Ascending aorta (tissue), 2 donors: ENCODE measurements around the gene METTL3. TPM values are rescaled to one million over a fixed set of nuclear protein-coding genes. Genes with fewer than 3 reads are reported as not detected.
A peak's percentile ranks its signal among the peaks of the same experiment; 100 is the strongest.

ENCODE experiments used
- DNase-seq, 2 donors: peaks; one replicate each; pipeline ENCODE4 v3.0.0-alpha.2; 2019; ENCODE audit warnings: low spot score in 2 of 2
- H3K27ac ChIP-seq, 2 donors: fragments of 200-600 bp; sonication (generic); one replicate each; pipeline ENCODE4 v1.5.1; 2016 to 2017; ENCODE audit warnings: mild to moderate bottlenecking in 1 of 2
- H3K27me3 ChIP-seq: fragments of 200-600 bp; sonication (generic); one replicate; pipeline ENCODE4 v1.5.1; 2017
- H3K36me3 ChIP-seq, 2 donors: fragments of 200-600 bp; sonication (generic); one replicate each; pipeline ENCODE4 v1.5.1; 2016
- H3K4me1 ChIP-seq, 2 donors: fragments of 200-600 bp; sonication (generic); one replicate each; pipeline ENCODE4 v1.5.1; 2016 to 2017; ENCODE audit warnings: mild to moderate bottlenecking in 1 of 2
- H3K4me3 ChIP-seq, 2 donors: fragments of 200-600 bp; sonication (generic); one replicate each; pipeline ENCODE4 v1.5.1; 2016 to 2017; ENCODE audit warnings: mild to moderate bottlenecking in 1 of 2
- H3K9me3 ChIP-seq, 2 donors: fragments of 200-600 bp; sonication (generic); one replicate each; pipeline ENCODE4 v1.5.1; 2016
- intact Hi-C: fragments of 100-400 bp; cut with DNase I; formaldehyde crosslinking; loops from one replicate; pipeline ENCODE4 v1.15.1; 2023
- total RNA-seq: library from RNA; depleted of rRNA; stranded (reverse); fragments of >200 nt; gene quantifications from one replicate; pipeline ENCODE4 v1.1.0, GENCODE V29; 2016
- TF ChIP-seq, protein P1 (sequence below), 3 experiments: fragments of 200-600 bp in 2 of 3; fragments of 450-650 bp in 1 of 3; sonication (generic) in 2 of 3; IDR thresholded peaks; one replicate each; pipeline ENCODE4 v1.5.1; 2016 to 2019; ENCODE audit warnings: antibody characterized with exemption in 3 of 3, mild to moderate bottlenecking in 1 of 3, moderate library complexity in 1 of 3

Gene METTL3
- total RNA-seq, 1 donor from 2014 or later = 45.0 TPM

GRCh38 chr14:21501568-21501967 is 9.6 kb downstream of the METTL3 start:
- H3K4me3 ChIP-seq = no peak overlapping the region
- intact Hi-C loops = no loop called here
- H3K27me3 ChIP-seq = no peaks in the 10 kb centered on the region
- H3K9me3 ChIP-seq = no peaks in the 10 kb centered on the region
- no peak overlapping the region for H3K27ac ChIP-seq
- no peak for DNase-seq
- no peaks in the 10 kb centered on the region for H3K4me1 ChIP-seq
- H3K36me3 ChIP-seq = peaks cover 37 to 67% of the 10 kb centered on the region in 2 donors
- TF ChIP-seq, protein P1, sequence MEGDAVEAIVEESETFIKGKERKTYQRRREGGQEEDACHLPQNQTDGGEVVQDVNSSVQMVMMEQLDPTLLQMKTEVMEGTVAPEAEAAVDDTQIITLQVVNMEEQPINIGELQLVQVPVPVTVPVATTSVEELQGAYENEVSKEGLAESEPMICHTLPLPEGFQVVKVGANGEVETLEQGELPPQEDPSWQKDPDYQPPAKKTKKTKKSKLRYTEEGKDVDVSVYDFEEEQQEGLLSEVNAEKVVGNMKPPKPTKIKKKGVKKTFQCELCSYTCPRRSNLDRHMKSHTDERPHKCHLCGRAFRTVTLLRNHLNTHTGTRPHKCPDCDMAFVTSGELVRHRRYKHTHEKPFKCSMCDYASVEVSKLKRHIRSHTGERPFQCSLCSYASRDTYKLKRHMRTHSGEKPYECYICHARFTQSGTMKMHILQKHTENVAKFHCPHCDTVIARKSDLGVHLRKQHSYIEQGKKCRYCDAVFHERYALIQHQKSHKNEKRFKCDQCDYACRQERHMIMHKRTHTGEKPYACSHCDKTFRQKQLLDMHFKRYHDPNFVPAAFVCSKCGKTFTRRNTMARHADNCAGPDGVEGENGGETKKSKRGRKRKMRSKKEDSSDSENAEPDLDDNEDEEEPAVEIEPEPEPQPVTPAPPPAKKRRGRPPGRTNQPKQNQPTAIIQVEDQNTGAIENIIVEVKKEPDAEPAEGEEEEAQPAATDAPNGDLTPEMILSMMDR (IDR thresholded peaks at IDR 0.05) = no peak

- H3K4me3 ChIP-seq = no peak overlapping the region
- peaks cover 60 to 92% of the 10 kb centered on the region in 2 donors for H3K36me3 ChIP-seq
- H3K27ac ChIP-seq = no peak overlapping the region
- no peaks in the 10 kb centered on the region for H3K27me3 ChIP-seq
- TF ChIP-seq, protein P1 (IDR thresholded peaks at IDR 0.05) = peak; percentile 5 to 48 (median 23)
- no peaks in the 10 kb centered on the region for H3K4me1 ChIP-seq
- H3K9me3 ChIP-seq = no peaks in the 10 kb centered on the region
- intact Hi-C loops = loop anchor here (1.0 kb wide), 1 partner anchor 58 kb away; no protein-coding TSS in a partner anchor
- DNase-seq = no peak
Measured at GRCh38 chr14:21498540-21499526, 12.3 kb downstream of the METTL3 start.

DNA sequence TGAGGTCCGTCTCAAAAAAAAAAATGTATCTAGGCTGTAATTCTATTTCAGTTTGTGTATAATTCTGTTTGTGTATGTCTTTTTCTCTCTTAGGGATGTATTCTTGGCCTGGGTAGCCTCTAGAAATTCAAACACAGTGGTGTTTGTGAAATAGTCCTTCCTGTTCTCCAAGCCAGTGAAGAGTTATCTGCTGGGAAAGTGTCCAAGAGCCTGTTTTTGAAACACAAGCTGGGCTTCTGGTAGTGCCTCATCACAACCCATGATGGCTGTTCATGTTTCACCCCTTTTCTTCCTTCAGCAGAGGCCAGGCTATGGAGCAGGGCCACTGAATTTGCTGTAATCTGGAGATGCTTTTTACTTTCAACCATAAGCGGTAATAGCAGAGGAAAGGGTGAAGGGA is 14.7 kb downstream of the METTL3 start:
- no peaks in the 10 kb centered on the region for H3K9me3 ChIP-seq

GRCh38 chr14:21494902-21495762 is 16.0 kb downstream of the METTL3 start:
- TF ChIP-seq, protein P1 (IDR thresholded peaks at IDR 0.05) = no peak
- H3K4me1 ChIP-seq = no peaks in the 10 kb centered on the region
- no peak overlapping the region for H3K4me3 ChIP-seq
- H3K36me3 ChIP-seq = peaks cover 65 to 93% of the 10 kb centered on the region in 2 donors
- no peak for DNase-seq
- H3K27ac ChIP-seq = no peak overlapping the region
- no peaks in the 10 kb centered on the region for H3K9me3 ChIP-seq
- H3K27me3 ChIP-seq = no peaks in the 10 kb centered on the region
- intact Hi-C loops = no loop called here

More for the DNA sequence above, 14.7 kb downstream of the METTL3 start:
- TF ChIP-seq, protein P1 (IDR thresholded peaks at IDR 0.05) = no peak
- no peak overlapping the region for H3K27ac ChIP-seq
- H3K36me3 ChIP-seq = peaks cover 65 to 93% of the 10 kb centered on the region in 2 donors
- DNase-seq = no peak
- intact Hi-C loops = no loop called here
- H3K4me1 ChIP-seq = no peaks in the 10 kb centered on the region
- no peaks in the 10 kb centered on the region for H3K27me3 ChIP-seq
- no peak overlapping the region for H3K4me3 ChIP-seq

DNA sequence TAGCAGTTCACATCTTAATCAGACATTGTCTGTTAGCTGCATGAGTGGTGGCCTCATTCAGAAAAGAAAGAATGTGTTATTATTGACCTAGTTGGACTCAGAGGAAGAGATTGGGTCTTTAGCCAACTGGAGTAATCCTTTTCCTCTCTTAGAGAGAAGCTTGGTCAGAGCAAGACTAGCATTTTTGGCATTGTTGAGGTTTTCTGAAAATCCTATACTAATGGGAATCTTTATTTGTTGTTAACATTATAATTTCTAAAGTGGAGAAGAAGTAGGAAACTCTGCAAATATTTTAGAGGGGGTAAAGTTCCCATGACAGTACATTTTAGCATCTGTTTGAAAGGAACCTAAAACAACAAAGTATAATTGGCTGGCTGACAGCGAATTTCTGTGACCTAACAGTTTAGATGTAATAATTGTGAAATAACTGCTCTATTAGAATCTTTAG is 24.5 kb downstream of the METTL3 start:
- no peak for DNase-seq
- Histone ChIP-seq H3K9me3 (no peaks in the 10 kb centered on the region), H3K27ac (no peak overlapping the region), H3K4me1 (no peaks in the 10 kb centered on the region), H3K4me3 (no peak overlapping the region), H3K36me3 (peaks cover 46 to 49% of the 10 kb centered on the region in 2 donors), H3K27me3 (no peaks in the 10 kb centered on the region)
- TF ChIP-seq, protein P1 (IDR thresholded peaks at IDR 0.05) = no peak
- intact Hi-C loops = no loop called here
